Erythroblast (primary cell): ENCODE measurements around the gene CHCHD1.
"Not testable (repeated sequence)": the region's sequence is repeated elsewhere in the genome, so short reads cannot be mapped to it uniquely, and the experiment has no call there.

ENCODE experiments used
- DNase-seq, 2 experiments: peaks; one replicate each; lab custom pipeline; 2025; lab: John Stamatoyannopoulos, UW
- GATA1 ChIP-seq: IDR thresholded peaks from 2 replicates; pipeline ENCODE4 v1.6.1; 2011; ENCODE audit warnings: low read depth, mild to moderate bottlenecking, control low read depth, low read length, moderate library complexity
- POLR2A ChIP-seq: IDR thresholded peaks from 2 replicates; pipeline ENCODE4 v1.6.1; 2011; ENCODE audit warnings: mild to moderate bottlenecking, low read length

Gene CHCHD1

GRCh38 chr10:73790886-73791625, 9.2 kb downstream of the CHCHD1 start:
- TF ChIP-seq POLR2A, result no peak
- no peak for TF ChIP-seq GATA1
- no peak for DNase-seq

GRCh38 chr10:73791871-73792400, 10.1 kb downstream of the CHCHD1 start:
- TF ChIP-seq POLR2A (no peak), GATA1 (no peak)

DNA sequence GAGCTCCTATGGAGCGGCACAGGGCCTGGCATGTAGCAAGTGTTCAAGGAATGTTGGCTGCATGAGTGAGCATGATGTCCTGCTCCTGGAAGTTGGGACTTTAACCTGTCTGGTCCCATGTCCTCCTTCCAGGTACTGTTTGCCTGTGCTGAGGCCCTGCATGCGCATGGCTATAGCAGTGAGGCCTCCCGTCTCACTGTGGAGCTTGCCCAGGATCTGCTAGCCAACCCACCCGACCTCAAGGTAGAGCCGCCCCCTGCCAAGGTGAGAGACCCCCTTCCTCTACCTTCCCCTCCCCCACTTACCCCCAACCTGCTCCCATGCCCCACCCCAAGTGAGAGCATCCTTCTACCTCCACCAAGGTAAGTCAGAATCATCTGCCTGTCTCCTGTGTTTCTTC, 11.6 kb downstream of the CHCHD1 start:
- no peak for DNase-seq
- TF ChIP-seq GATA1 (no peak), POLR2A (no peak)

More at GRCh38 chr10:73791871-73792400, 10.1 kb downstream of the CHCHD1 start:
- DNase-seq, result no peak

DNA sequence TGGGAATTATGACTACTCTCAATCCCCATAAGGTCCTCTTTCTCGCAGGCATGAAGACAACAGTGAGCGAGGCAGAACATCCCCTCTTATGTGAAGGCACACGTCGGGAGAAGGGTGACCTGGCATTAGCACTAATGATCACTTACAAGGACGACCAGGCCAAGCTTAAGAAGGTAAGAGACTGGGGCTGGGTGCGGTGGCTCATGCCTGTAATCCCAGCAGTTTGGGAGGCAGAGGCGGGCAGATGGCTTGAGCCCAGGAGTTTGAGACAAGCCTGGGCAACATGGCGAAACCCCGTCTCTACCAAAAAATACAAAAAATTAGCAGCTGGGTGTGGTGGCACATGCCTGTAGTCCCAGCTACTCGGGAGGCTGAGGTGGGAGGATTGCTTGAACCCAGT, 13.6 kb downstream of the CHCHD1 start:
- DNase-seq, result not testable (repeated sequence)

DNA sequence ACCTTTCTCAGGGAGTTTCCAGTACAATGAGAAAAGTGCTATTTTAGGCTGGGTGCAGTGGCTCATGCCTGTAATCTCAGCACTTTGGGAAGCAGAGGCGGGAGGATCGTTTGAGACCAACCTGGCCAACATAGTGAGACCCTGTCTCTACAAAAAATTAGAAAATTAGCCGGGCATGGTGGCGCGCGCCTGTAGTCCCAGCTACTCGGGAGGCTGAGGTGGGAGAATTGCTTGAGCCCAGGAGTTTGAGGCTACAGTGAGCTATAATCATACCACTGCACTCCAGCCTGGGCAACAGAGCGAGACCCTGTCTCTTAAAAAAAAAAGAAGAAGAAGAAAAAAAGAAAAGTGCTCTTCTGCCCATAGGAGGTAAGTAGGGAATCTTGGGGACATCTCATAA, 14.2 kb downstream of the CHCHD1 start:
- DNase-seq, result not testable (repeated sequence)

GRCh38 chr10:73796766-73797165, 14.9 kb downstream of the CHCHD1 start:
- TF ChIP-seq POLR2A, result no peak
- TF ChIP-seq GATA1, result no peak
- DNase-seq, result no peak

DNA sequence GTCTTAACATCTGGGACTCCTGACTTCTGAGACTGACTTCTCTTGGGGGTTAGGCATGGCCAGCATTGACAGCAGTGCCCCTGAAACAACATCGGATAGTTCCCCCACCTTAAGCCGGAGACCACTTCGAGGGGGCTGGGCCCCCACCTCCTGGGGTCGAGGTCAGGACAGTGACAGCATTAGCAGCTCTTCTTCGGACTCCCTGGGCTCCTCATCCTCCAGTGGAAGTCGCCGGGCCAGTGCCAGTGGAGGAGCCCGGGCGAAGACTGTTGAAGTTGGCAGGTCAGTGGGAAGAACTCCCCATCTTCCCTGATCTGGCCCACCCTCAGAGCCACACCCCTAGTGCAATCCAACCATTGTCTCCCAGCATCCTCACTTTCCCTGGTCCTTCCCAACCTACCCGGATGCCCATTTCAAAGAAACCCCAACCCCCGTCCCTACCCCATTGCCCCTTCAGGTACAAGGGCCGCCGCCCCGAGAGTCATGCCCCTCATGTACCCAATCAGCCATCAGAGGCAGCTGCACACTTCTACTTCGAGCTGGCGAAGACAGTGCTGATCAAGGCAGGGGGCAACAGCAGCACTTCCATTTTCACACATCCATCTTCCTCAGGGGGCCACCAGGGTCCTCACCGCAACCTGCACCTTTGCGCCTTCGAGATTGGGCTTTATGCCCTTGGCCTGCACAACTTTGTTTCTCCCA, 15.6 kb downstream of the CHCHD1 start:
- TF ChIP-seq POLR2A (no peak), GATA1 (no peak)
- no peak for DNase-seq

DNA sequence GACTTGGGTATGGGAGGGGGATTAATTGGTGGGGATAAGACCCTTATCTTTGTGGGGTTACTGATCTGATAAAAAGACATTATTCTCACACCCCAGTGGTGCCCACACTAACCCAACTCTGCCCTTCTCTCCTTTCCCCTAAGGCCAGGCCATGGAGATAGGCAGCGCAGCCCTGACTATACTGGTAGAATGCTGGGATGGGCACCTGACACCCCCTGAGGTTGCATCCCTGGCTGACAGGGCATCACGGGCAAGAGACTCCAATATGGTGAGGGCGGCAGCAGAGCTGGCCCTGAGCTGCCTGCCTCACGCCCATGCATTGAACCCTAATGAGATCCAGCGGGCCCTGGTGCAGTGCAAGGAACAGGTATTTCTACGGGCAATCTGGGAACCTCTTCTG, 16.2 kb downstream of the CHCHD1 start:
- DNase-seq, result no peak
- TF ChIP-seq POLR2A (no peak), GATA1 (no peak)

DNA sequence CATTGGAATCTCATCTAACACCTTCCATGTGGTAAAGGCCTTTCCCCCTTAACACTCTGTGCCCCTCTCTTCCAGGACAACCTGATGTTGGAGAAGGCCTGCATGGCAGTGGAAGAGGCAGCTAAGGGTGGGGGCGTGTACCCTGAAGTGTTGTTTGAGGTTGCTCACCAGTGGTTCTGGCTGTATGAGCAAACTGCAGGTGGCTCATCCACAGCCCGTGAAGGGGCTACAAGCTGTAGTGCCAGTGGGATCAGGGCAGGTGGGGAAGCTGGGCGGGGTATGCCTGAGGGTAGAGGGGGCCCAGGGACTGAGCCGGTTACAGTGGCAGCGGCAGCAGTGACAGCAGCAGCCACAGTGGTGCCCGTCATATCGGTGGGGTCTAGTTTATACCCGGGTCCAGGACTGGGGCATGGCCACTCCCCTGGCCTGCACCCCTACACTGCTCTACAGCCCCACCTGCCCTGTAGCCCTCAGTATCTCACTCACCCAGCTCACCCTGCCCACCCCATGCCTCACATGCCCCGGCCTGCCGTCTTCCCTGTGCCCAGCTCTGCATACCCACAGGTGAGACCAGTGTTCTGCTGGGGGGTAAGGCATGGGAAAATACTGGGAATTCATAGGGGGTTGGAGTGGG, 17.2 kb downstream of the CHCHD1 start:
- TF ChIP-seq POLR2A (peak; percentile 8), GATA1 (no peak)
- DNase-seq, result no peak

GRCh38 chr10:73799899-73800559, 18.2 kb downstream of the CHCHD1 start:
- no peak for DNase-seq
- TF ChIP-seq GATA1 (no peak), POLR2A (no peak)

- DNase-seq, result no peak
- TF ChIP-seq POLR2A (no peak), GATA1 (no peak)
These were observed 18.9 kb downstream of the CHCHD1 start for GRCh38 chr10:73800560-73801252.

- DNase-seq, result no peak
- no peak for TF ChIP-seq POLR2A
- no peak for TF ChIP-seq GATA1
These were observed 19.4 kb downstream of the CHCHD1 start for GRCh38 chr10:73801253-73801590.

DNA sequence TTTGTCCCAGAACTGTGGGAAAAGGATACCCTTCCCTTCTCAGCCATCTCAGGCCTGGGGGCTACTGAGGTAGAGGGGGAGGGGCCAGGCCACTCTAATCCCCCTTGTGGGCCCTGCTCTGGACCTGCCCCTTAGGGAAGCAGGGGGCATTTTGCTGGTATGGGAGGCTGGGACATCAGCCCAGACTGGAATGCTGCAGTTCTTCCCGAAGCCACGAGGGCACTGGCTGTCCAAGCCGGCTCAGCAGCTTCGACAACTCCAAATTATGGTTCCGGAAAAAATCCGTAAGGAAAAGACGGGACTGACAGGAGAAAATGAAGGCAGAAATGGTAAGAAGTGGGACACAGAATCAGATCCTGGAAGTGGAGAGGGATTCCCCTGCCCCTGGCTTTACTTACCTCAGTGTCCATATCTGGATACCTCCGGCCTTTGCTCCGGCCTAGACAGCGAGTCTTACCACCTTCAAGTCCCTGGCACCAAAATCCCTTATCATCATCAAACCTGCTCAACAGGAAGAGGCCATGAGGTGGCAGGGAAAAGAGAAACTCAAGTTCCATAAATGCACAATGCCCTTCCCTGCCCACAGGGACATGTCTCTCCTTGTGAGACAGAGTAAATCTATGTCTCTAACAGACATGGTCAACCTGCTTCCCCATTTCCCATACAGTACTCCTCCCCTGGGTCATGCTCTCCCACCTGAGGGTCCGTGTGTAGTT, 20.6 kb downstream of the CHCHD1 start:
- TF ChIP-seq GATA1 (no peak), POLR2A (no peak)
- no peak for DNase-seq

DNA sequence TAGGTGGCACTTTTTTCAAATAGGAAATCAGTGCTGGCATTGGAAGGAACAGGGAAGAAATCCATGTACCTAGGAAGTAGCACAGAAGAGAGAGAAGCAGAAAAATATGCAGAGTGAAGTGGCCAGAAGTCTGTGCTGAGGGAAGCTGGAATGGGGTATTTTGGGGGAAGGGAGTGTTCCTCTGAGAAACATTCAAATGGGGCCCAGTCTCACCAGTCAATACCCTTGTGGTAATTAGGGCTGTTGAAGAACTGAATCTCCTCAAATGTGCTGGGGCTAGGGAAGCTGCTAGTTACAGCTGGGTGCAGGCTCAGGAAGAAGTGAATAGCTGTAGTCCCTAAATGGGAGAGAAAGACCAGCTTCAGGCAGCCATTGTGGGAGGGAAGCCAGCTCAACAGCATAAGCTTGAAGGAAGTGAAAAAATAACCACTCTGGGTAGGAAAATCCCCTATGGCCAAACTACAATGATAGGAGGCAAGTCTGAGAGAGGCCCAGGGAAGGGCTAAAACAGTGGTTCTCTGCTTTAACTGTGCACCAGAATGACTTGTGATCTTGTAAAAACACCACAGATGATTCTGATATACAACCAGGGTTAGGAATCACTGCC, 21.9 kb downstream of the CHCHD1 start:
- DNase-seq, result no peak
- no peak for TF ChIP-seq GATA1
- TF ChIP-seq POLR2A, result no peak
